Body of pancreas (tissue), 4 donors: ENCODE data around the gene OR10G6.

ENCODE experiments used
- CTCF ChIP-seq, 7 experiments: fragments of 450-650 bp in 4 of 7; fragments of 200-600 bp in 3 of 7; sonication (generic) in 3 of 7; IDR thresholded peaks; one replicate each; pipeline ENCODE4 v1.5.1; 2016 to 2019; ENCODE audit warnings: antibody characterized with exemption in 7 of 7
- POLR2A ChIP-seq, 3 donors: fragments of 450-650 bp; IDR thresholded peaks; one replicate each; pipeline ENCODE4 v1.6.1; 2016; ENCODE audit warnings: antibody characterized with exemption in 3 of 3, mild to moderate bottlenecking in 2 of 3

GRCh38 chr11:123973816-123974215 lies 21.1 kb downstream of the OR10G6 start:
- no peak for TF ChIP-seq CTCF (IDR thresholded peaks at IDR 0.05)
- TF ChIP-seq POLR2A (IDR thresholded peaks at IDR 0.05): no peak
